H54 (cell line): ENCODE results near the gene ABCC10.
"Not testable (repeated sequence)": the region's sequence is repeated elsewhere in the genome, so short reads cannot be mapped to it uniquely, and the experiment has no call there.

Experiments used
- DNase-seq: peaks from one replicate; pipeline ENCODE4 v3.0.0; 2011; ENCODE audit warnings: low spot score, mixed read lengths; ENCODE audit not compliant: insufficient read length
- FAIRE-seq: peaks from 3 replicates; lab custom pipeline; 2011; peaks lifted over from hg19 to GRCh38; lab: Jason Lieb, UNC
- POLR2A ChIP-seq: IDR thresholded peaks from 2 replicates; pipeline ENCODE4 v1.6.1; 2011; ENCODE audit warnings: low read depth, mild to moderate bottlenecking, low read length

Gene ABCC10, protein sequence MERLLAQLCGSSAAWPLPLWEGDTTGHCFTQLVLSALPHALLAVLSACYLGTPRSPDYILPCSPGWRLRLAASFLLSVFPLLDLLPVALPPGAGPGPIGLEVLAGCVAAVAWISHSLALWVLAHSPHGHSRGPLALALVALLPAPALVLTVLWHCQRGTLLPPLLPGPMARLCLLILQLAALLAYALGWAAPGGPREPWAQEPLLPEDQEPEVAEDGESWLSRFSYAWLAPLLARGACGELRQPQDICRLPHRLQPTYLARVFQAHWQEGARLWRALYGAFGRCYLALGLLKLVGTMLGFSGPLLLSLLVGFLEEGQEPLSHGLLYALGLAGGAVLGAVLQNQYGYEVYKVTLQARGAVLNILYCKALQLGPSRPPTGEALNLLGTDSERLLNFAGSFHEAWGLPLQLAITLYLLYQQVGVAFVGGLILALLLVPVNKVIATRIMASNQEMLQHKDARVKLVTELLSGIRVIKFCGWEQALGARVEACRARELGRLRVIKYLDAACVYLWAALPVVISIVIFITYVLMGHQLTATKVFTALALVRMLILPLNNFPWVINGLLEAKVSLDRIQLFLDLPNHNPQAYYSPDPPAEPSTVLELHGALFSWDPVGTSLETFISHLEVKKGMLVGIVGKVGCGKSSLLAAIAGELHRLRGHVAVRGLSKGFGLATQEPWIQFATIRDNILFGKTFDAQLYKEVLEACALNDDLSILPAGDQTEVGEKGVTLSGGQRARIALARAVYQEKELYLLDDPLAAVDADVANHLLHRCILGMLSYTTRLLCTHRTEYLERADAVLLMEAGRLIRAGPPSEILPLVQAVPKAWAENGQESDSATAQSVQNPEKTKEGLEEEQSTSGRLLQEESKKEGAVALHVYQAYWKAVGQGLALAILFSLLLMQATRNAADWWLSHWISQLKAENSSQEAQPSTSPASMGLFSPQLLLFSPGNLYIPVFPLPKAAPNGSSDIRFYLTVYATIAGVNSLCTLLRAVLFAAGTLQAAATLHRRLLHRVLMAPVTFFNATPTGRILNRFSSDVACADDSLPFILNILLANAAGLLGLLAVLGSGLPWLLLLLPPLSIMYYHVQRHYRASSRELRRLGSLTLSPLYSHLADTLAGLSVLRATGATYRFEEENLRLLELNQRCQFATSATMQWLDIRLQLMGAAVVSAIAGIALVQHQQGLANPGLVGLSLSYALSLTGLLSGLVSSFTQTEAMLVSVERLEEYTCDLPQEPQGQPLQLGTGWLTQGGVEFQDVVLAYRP (N-terminal part only)

DNA sequence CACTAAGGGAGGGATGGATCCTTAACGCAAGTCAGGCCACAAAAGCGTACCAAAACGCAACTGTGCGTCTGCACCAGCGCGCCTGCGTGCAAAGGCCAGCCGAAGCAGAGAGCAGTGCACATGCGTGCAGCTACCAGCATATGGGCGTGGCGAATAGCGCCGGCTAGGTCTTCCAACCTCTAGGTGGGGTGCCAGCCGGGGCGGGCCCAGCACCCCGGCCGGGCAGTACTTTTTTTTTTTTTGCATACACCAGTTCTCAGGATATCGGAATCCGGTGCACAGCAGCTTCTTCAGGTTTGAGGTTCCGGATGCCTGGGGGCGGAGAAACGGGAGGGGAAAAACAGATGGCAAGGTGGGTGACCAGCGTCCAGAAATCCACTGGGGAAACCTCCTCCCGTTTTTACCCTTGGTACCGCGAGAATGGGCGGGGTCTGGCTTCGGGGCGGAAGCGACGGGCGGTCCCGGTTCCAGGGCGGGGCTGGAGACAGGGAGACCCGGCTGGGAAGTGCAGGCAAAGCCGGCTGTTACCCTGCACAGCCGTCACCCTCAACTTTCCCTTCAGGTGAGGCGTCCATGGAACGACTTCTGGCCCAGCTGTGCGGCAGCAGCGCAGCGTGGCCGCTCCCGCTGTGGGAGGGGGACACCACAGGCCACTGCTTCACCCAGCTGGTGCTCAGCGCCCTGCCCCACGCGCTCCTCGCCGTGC is at the start of gene ABCC10:
TSS of gene ABCC10 (plus strand) at position 136 of the 706 bp plus-strand sequence. CDS start at position 574, 438 bp downstream.
- FAIRE-seq: peak; percentile 77
- TF ChIP-seq POLR2A: peak; percentile 91

DNA sequence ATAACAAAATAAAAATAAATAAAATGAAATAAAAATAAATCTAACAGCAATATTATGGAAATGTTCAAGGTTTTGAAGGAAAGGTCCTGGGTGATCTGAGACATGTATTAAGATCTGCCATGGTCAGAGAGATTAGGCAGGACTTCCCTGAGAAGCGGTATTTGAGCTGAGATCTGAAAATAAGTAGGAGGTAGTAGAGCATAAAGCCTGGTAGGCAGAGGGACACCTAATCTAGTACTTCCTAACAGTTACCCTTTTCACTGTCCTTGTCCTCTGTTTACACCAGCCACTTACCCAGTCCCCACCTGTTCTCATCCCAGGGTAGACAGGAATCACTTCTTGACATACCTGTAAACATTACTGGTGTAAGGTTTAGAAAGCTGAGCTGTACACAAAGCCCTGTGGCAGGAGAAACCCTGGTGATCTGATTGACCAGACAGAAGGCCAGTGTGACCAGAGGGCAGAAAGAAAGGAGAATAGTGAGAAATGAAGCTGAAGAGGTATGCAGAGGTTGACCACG is 49.6 kb upstream of the ABCC10 start:
- DNase-seq: no peak
- no peak for FAIRE-seq
- no peak for TF ChIP-seq POLR2A

More for the DNA sequence above, at the start of gene ABCC10:
- peak; percentile 95 for DNase-seq

DNA sequence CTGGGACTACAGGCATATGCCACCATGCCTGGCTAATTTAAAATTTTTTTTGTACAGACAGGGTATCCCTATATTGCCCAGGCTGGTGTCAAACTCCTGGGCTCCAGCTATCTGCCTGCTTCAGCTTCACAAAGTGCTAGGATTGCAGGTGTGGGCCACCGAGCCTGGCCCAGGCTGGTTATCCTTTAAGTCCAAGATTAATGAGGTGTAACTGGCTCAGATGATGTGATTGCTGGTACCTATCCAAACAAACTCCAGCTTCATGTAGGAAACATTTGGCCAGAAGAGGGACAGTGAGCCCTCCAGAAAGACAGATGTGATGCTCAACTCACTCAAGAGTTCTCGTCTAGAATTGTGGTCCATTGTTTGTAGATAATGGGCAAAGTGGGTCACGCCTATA is 48.7 kb upstream of the ABCC10 start:
- DNase-seq: no peak
- TF ChIP-seq POLR2A: no peak
- no peak for FAIRE-seq

DNA sequence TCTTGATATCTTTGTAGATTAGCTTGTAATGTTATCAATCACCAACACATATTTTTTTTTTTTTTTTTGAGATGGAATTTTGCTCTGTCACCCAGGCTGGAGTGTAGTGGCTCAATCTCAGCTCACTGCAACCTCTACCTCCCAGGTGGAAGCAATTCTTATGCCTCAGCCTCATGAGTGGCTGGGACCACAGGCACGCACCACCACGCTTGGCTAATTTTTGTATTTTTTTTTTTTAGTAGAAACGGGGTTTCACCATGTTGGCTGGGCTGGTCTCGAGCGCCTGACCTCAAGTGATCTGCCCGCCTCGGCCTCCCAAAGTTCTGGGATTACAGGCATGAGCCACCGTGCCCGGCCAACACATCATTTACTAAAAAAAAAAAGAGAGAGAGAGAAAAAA is 46.5 kb upstream of the ABCC10 start:
- FAIRE-seq, DNase-seq: not testable (repeated sequence)

DNA sequence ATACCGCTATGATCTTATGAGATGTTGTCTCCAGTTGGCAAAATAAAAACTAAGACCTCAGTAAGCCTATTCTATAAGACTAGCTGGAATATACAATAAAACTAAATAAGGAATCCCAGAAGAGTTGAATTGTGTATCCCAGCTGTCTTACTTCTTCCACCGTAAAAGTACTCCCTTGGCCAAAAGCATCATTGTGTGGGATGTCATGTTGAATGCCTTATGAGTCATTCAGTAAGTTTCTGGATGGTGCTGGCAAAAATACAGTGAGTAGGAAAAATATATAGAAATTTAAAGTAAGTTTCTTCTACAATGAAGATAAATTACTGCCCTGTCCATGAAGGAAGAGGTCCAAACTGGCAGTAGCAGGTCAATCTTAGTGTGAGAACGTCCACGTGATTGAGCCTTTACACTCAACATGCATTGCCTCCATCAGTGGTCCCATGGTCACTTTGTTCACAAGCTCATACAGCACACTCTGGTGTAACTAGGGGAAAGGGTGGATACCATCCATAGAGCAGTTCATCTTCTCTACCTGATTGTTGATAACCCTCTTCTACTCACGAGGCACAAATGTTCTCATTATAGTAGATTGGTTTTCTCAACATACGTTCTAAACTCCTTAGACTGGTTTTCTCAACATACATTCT is 44.2 kb upstream of the ABCC10 start:
- DNase-seq: peak; percentile 23
- FAIRE-seq: no peak

DNA sequence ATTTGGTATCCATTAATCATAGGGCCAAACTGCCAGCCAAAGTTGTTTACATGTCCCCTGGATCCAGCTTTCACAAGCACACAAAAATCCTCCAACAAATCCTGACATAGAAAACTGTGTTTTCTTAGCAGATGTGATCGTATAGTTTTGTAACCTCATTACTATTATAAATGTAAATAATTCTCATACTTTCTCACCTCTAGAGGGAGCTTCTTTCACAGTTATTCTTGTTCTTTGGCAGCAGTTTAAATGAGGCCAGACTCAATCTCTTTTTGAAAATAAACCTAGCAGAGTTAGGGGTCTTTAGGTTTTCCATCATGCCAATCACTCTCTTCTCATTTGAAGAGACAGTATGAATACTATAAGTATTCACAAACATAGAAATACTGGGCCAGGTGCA is 40.8 kb upstream of the ABCC10 start:
- no peak for TF ChIP-seq POLR2A
- DNase-seq (peak; percentile 19), FAIRE-seq (no peak)

More for the DNA sequence above, 44.2 kb upstream of the ABCC10 start:
- no peak for TF ChIP-seq POLR2A

DNA sequence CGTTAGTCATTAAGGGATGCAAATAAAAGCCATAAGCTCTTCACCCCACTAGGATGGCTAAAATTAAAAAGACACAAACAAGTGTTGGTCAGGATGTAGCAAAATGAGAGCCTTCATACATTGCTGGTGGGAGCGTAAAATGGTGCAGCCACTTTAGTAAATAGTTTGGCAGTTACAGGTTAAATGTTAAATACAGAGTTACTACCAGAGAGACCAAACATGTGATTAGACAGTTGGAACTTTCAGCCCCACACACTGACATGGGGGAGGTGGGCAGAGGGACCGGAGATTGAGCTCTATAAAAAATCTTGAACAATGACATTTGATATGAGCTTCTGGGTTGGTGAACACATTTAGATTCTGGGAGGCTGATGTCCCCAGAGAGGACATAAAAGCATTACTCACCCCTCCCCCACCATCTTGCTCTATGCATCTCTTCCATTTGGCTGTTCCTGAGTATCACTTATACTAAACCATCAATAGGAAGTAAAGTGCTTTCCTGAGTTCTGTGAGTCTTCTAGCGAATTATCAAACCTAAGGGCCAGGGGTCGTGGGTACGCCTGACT is 37.5 kb upstream of the ABCC10 start:
- FAIRE-seq: no peak
- no peak for TF ChIP-seq POLR2A
- DNase-seq: no peak

DNA sequence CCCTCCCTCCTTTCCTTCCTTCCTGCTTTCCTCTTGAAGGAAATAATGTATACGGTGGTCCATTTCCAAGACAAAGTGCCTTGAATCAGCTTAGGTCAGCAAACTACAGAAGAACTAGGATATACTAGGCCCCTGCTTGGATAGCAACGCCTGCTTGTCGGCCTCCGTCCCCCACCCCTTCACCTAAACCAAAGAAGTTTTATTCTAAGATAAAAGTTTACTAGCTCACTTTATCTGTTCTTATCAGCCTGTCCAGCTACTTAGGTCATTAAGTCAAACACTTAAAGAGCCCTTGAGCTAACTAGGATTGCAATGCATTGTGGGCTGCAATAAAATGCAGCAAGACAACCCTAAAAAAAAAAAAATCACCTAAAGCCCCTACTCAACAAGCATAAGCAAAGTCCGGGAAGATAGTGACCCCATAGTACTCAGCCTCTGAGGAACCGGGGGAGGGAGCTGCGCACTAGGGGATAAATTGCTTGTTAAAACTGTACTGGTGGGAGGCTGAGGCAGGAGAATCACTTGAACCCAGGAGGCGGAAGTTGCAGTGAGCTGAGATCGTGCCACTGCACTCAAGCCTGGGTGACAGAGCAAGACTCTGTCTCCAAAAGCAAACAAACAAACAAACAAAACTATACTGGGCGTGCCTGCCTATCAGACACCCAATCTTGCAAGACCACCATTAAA is 36.4 kb upstream of the ABCC10 start:
- not testable (repeated sequence) for DNase-seq, FAIRE-seq

DNA sequence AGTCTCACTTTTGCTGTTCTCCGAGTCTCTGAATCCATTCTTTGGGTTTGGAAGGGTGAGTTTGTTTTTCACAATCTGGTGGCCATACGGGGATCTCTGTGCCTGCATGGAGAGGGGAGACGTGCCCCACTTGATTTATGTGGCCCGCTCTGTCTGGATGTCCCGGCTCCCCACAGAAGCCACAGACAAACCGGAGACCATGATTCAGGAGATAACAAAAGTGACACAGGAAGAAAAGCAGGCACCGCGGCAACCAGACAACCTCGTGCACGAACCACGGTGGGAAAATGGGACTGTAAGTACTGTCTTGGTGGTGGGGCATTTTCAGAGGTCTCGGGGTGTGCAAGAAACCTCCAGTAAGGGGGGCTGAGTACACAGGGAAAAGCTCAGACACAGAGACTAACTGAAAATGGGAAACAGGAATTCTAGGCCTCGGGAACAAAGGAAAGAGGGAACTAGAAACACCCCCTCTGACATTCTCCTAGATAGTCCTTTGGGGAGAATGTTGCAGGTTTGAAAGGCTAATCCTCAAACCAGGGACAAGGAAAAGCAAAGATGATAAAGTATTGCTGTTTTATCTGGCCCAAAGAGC is 35.8 kb upstream of the ABCC10 start:
- FAIRE-seq (no peak), DNase-seq (no peak)
- no peak for TF ChIP-seq POLR2A

DNA sequence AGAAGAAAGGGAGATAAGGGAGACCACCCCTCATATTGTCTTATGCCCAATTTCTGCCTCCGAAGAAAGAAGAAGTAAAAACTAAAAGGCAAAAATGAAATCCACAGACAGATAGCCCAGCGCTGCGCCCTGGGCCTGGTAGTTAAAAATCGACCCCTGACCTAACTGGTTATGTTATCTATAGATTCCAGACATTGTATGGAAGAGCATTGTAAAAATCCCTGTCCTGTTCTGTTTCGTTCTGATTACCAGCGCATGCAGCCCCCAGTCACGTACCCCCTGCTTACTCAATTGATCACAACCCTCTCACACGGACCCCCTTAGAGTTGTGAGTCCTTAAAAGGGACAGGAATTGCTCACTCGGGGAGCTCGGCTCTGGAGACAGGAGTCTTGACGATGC is 34.2 kb upstream of the ABCC10 start:
- FAIRE-seq, DNase-seq: not testable (repeated sequence)

DNA sequence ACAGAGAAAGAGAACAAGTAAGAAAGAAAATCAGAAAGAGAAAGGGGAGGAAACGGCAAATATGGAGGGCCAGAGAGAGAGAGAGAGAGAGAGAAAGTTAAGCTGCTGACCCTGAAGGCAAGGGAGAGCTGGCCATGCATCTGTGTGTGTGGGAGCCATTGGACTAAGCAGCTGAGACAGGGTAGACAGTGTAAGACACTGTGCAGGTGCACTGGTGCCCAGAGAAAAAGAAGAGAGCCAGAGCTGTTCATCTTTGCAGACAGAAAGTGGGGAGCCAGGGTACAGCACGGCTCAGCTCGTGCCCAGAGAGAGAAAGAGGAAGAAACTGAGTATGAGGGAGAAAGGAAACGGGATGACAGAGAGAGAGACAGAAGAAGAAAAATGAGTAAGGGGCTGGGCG is 33.7 kb upstream of the ABCC10 start:
- no peak for TF ChIP-seq POLR2A
- FAIRE-seq (no peak), DNase-seq (no peak)
